PFSK-1 (cell line): ENCODE data around the gene EXOSC7.

Experiments
- FOXP2 ChIP-seq: optimal IDR thresholded peaks from 2 replicates; pipeline ENCODE3; 2011; ENCODE audit warnings: borderline replicate concordance, control low read depth, inconsistent platforms; ENCODE audit not compliant: insufficient read depth; ENCODE audit errors: extremely low read length, extremely low read depth
- POLR2AphosphoS5 ChIP-seq: IDR thresholded peaks from 2 replicates; pipeline ENCODE4 v1.6.1; 2012; ENCODE audit warnings: low read depth, mild to moderate bottlenecking, control low read depth, low read length, moderate library complexity
- SIN3A ChIP-seq: IDR thresholded peaks from 2 replicates; pipeline ENCODE4 v1.6.1; 2012; ENCODE audit warnings: mild to moderate bottlenecking, low read length, moderate library complexity, borderline replicate concordance; ENCODE audit not compliant: insufficient read depth
- TAF1 ChIP-seq: IDR thresholded peaks from 2 replicates; pipeline ENCODE4 v1.6.1; 2012; ENCODE audit warnings: low read length, control low read depth, borderline replicate concordance; ENCODE audit not compliant: insufficient read depth
- TF ChIP-seq, protein P1 (sequence below), 2 experiments: IDR thresholded peaks; 2 replicates each; pipeline versions ENCODE4 v1.6.1 to v1.8.0; 2011 to 2012; ENCODE audit warnings: low read depth in 2 of 2, low read length in 2 of 2, control low read depth in 1 of 2, inconsistent platforms in 1 of 2, mild to moderate bottlenecking in 1 of 2, moderate library complexity in 1 of 2; ENCODE audit not compliant: insufficient read depth in 1 of 2

The EXOSC7 gene

DNA sequence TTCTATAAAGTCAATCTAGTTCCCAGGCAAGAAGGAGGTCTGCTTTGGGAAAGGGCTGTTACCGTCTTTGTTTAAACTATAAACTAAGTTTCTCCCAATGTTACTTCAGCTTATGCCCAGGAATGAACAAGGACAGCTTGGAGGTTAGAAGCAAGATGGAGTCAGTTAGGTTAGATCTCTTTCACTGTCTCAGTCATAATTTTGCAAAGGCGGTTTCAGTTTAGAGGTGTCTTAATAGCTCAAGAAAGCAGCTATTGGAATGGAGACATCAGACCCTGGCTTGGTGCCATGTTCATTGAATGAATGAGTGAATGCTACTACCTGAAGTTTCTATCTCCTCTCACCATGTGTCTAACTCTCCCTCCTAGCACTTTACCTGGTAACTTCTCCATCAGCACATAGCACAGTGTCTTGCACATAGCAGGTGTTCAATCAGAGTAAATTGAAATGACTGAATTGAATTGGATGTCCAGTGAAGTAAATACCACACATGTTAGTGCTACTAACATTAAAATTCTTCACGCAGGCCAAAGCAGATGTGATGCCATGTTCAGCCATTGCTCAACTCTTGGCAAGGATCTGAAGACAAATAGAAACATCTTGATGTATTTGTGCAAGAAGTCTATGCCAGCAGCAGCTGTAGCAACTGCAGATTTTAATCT is 78.3 kb downstream of the EXOSC7 start:
- TF ChIP-seq POLR2AphosphoS5 (no peak), SIN3A (no peak), FOXP2 (no peak), TAF1 (no peak)
- TF ChIP-seq, protein P1, sequence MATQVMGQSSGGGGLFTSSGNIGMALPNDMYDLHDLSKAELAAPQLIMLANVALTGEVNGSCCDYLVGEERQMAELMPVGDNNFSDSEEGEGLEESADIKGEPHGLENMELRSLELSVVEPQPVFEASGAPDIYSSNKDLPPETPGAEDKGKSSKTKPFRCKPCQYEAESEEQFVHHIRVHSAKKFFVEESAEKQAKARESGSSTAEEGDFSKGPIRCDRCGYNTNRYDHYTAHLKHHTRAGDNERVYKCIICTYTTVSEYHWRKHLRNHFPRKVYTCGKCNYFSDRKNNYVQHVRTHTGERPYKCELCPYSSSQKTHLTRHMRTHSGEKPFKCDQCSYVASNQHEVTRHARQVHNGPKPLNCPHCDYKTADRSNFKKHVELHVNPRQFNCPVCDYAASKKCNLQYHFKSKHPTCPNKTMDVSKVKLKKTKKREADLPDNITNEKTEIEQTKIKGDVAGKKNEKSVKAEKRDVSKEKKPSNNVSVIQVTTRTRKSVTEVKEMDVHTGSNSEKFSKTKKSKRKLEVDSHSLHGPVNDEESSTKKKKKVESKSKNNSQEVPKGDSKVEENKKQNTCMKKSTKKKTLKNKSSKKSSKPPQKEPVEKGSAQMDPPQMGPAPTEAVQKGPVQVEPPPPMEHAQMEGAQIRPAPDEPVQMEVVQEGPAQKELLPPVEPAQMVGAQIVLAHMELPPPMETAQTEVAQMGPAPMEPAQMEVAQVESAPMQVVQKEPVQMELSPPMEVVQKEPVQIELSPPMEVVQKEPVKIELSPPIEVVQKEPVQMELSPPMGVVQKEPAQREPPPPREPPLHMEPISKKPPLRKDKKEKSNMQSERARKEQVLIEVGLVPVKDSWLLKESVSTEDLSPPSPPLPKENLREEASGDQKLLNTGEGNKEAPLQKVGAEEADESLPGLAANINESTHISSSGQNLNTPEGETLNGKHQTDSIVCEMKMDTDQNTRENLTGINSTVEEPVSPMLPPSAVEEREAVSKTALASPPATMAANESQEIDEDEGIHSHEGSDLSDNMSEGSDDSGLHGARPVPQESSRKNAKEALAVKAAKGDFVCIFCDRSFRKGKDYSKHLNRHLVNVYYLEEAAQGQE (IDR thresholded peaks at IDR 0.05; ENCODE audit: insufficient read depth in 1 of 2, low read depth in 2 of 2, low read length in 2 of 2), result no peak

DNA sequence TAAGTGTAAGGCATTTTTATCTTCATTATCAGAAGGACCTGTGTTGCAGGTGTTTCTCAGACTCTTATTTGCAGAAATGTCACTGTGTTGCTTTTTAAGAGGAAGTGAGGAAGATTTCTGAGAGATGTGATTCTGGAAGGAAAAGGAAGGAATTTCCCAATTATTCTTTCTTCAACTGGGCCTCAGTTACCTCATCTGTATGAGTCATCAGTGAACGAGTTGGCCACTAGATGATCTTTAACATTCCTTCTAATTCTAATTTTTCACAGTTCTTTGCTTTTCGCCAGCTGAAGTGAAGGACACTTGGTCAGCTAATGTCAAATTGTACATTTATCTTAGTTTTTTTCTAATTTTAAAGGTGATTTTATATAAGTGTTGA is 79.0 kb downstream of the EXOSC7 start:
- TF ChIP-seq FOXP2, result no peak
- TF ChIP-seq, protein P1 (IDR thresholded peaks at IDR 0.05; ENCODE audit: insufficient read depth in 1 of 2, low read depth in 2 of 2, low read length in 2 of 2), result no peak
- TF ChIP-seq TAF1, result no peak
- no peak for TF ChIP-seq SIN3A
- no peak for TF ChIP-seq POLR2AphosphoS5

DNA sequence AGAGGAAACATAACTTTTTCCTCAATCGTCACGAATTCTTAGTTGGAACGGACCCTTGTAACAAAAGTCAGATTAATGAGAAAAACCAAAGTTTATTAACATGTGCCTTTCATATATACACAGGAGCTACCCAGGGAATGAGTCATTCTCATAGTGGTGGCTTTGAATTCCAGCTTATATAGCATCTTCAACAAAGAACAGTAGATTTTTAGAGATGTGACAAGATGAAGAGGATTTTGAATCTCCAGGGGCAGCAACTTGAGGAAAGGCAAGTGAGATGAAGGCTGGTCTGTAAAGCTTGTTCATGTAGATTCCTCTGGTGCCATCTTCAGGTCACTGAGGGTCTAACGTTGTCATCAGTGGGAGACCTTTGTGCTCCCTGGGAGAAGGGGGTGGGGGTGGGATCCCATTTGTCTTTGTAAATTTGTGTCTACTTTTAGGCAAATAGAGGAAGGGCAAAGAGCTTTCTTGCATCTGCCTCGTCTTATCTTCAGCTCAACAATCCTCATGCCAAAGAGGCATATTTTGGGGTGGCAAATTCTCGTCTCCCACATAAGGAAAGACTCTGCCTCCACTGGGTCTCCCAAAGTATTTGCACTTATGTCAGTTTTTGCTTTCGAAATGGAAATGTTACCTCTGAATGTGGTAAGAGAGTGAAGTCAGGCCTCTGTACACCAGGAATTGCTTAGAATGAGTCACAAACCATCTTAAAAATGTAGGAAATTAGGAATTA is 79.5 kb downstream of the EXOSC7 start:
- no peak for TF ChIP-seq FOXP2
- TF ChIP-seq, protein P1 (IDR thresholded peaks at IDR 0.05; ENCODE audit: insufficient read depth in 1 of 2, low read depth in 2 of 2, low read length in 2 of 2), result no peak
- TF ChIP-seq POLR2AphosphoS5, result no peak
- no peak for TF ChIP-seq SIN3A
- TF ChIP-seq TAF1, result no peak

DNA sequence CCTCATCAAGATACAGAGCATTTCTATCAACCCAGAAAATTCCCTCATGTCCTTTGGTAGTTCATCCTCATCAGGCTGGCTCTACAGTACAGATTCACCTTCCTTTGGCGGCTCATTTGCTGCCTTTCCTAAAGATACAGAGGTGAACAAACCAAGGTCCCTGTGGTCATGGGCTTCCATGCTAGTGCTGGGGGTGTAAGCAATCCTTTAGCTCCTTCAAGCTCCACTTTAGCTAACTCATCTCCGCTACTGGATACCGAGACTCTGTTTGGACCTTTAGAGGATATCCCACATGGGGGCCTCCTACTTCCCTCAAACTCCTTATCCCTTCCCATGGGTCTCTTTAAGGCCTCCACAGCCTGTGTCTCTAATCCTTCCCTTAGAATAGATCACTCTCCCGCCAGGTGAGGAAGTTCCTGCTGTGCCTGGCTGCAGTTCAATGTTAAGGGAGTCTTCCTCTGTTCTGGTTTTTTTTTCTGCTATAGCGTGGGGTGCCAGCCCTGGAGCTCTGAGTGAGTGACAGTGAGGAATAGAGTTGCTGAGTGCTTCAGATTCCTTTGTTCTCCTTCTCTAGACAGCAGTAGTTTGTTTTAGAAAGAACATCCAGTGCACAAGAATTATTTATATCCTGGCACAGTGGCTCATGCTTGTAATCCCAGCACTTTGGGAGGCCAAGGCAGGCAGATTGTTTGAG is 80.7 kb downstream of the EXOSC7 start:
- TF ChIP-seq POLR2AphosphoS5 (no peak), TAF1 (no peak), FOXP2 (no peak), SIN3A (no peak)
- TF ChIP-seq, protein P1 (IDR thresholded peaks at IDR 0.05; ENCODE audit: insufficient read depth in 1 of 2, low read depth in 2 of 2, low read length in 2 of 2), result no peak
